Left lung (tissue), 10 donors: ENCODE measurements around the gene GRID1. TPM values are rescaled to one million over a fixed set of nuclear protein-coding genes. Genes with fewer than 3 reads are reported as not detected.
"Not testable (repeated sequence)": the region's sequence is repeated elsewhere in the genome, so short reads cannot be mapped to it uniquely, and the experiment has no call there.

Source experiments
- ATAC-seq: fragments of 200-7000 bp; cut with Tn5 transposase; one replicate; pipeline ENCODE4 v1.9.1; 2020; ENCODE audit warnings: moderate library complexity
- DNase-seq, 4 donors: peaks; one replicate each; pipeline ENCODE4 v3.0.0-alpha.2; 2013 to 2020
- H3K27ac ChIP-seq, 2 donors: fragments of 200-600 bp; sonication (generic) in 1 of 2; one replicate each; pipeline versions ENCODE4 v1.5.0 to v1.8.0; 2020 to 2021
- H3K27me3 ChIP-seq, 2 donors: fragments of 200-600 bp; sonication (generic) in 1 of 2; one replicate each; pipeline versions ENCODE4 v1.5.0 to v1.8.0; 2020 to 2021
- H3K36me3 ChIP-seq, 2 donors: fragments of 200-600 bp; sonication (generic) in 1 of 2; one replicate each; pipeline versions ENCODE4 v1.5.0 to v1.8.0; 2020 to 2021
- H3K4me1 ChIP-seq, 2 donors: fragments of 200-600 bp; one replicate each; pipeline ENCODE4 v1.8.0; 2021
- H3K4me3 ChIP-seq, 2 donors: fragments of 200-600 bp; sonication (generic) in 1 of 2; one replicate each; pipeline versions ENCODE4 v1.5.0 to v1.8.0; 2020 to 2021; ENCODE audit warnings: mild to moderate bottlenecking in 1 of 2
- H3K9me3 ChIP-seq, 2 donors: fragments of 200-600 bp; sonication (generic) in 1 of 2; one replicate each; pipeline versions ENCODE4 v1.5.0 to v1.8.0; 2020 to 2021
- intact Hi-C, 2 donors: fragments of 100-400 bp; cut with DNase I; formaldehyde crosslinking; loops; one replicate each; pipeline versions ENCODE4 v1.11.2 to v1.14.2; 2022
- polyA plus RNA-seq, 6 donors: library from polyadenylated mRNA; unstranded; fragments of 120-200 nt; gene quantifications; one replicate each; pipeline ENCODE4 v1.2.1, GENCODE V29; 2013; ENCODE audit not compliant: insufficient read length in 6 of 6
- total RNA-seq, 2 donors: library from RNA; stranded (reverse); fragmentation: NEBNext Ultra II Directional; extraction: Animal tissue kit (Norgen Biotek cat#: 25700); gene quantifications; one replicate each; pipeline ENCODE4 v1.2.1, GENCODE V29; 2021
- TF ChIP-seq, protein P1 (sequence below), 2 donors: fragments of 200-600 bp; sonication (generic) in 1 of 2; IDR thresholded peaks; one replicate each; pipeline versions ENCODE4 v1.5.0 to v1.8.0; 2021; ENCODE audit warnings: antibody characterized with exemption in 2 of 2
- donor health status: DM: no; HTN: yes; CAD: no.
- donor health status: DM: no; HTN: no; CAD: no.

Gene GRID1
- total and polyA plus RNA-seq, 8 donors, result 0.81 to 2.6 (median 1.2) TPM

DNA sequence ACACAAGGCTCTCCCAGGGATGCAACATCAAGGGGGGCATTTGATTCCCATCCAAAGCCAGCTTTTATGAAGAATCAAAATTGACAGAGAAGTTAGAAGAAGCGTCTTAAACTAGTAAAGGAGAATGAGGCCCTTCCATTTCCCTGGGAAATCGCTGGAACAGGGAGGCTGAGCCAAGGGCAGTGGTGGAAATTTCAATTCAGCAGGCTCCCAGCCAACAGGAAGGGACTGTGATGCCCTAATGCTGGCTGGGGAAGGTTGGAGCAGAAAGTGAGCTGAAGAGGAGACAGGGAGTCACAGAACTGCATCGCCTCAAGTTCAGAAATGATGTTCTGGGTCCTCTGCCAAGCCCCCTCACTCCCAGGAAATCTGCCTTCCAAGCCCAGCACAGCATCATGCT lies 517.3 kb downstream of the GRID1 start:
- intact Hi-C loops, result no loop called here
- no peak for ATAC-seq
- no peaks in the 10 kb centered on the region for H3K36me3 ChIP-seq
- DNase-seq, result peak in 2 of 4 donors; percentile 1 to 5
- TF ChIP-seq, protein P1, sequence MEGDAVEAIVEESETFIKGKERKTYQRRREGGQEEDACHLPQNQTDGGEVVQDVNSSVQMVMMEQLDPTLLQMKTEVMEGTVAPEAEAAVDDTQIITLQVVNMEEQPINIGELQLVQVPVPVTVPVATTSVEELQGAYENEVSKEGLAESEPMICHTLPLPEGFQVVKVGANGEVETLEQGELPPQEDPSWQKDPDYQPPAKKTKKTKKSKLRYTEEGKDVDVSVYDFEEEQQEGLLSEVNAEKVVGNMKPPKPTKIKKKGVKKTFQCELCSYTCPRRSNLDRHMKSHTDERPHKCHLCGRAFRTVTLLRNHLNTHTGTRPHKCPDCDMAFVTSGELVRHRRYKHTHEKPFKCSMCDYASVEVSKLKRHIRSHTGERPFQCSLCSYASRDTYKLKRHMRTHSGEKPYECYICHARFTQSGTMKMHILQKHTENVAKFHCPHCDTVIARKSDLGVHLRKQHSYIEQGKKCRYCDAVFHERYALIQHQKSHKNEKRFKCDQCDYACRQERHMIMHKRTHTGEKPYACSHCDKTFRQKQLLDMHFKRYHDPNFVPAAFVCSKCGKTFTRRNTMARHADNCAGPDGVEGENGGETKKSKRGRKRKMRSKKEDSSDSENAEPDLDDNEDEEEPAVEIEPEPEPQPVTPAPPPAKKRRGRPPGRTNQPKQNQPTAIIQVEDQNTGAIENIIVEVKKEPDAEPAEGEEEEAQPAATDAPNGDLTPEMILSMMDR (IDR thresholded peaks at IDR 0.05), result no peak
- H3K27ac ChIP-seq, result no peak overlapping the region
- H3K4me1 ChIP-seq, result no peaks in the 10 kb centered on the region
- peaks cover 0 to 19% of the 10 kb centered on the region in 2 donors for H3K9me3 ChIP-seq
- no peak overlapping the region for H3K4me3 ChIP-seq
- H3K27me3 ChIP-seq, result no peaks in the 10 kb centered on the region

DNA sequence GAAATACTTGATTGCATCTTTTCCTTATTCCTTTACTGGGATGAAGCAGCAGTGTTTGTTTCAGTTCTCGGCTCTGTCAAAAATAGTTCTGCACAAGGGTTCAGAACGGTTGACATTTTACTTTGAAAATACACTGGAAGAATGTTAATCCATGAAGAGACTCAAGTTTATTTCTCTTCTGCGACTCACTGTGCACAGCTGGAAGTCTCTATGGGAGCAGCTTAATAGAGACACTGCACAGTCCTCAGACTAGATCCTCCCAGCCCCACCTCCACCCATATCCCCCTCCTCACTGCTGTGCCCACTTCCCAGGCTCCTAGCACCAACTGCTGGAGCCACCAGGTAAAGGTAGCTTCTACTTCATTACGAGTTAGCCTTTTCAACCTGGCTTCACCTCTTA lies 517.8 kb downstream of the GRID1 start:
- no peak overlapping the region for H3K27ac ChIP-seq
- H3K27me3 ChIP-seq, result no peaks in the 10 kb centered on the region
- H3K4me1 ChIP-seq, result no peaks in the 10 kb centered on the region
- peaks cover 0 to 19% of the 10 kb centered on the region in 2 donors for H3K9me3 ChIP-seq
- DNase-seq, result no peak
- no peak for ATAC-seq
- H3K4me3 ChIP-seq, result no peak overlapping the region
- H3K36me3 ChIP-seq, result no peaks in the 10 kb centered on the region
- TF ChIP-seq, protein P1 (IDR thresholded peaks at IDR 0.05), result no peak
- intact Hi-C loops, result no loop called here

- intact Hi-C loops, result no loop called here
- no peak overlapping the region for H3K27ac ChIP-seq
- no peaks in the 10 kb centered on the region for H3K36me3 ChIP-seq
- H3K27me3 ChIP-seq, result no peaks in the 10 kb centered on the region
- no peak for DNase-seq
- TF ChIP-seq, protein P1 (IDR thresholded peaks at IDR 0.05), result no peak
- no peak overlapping the region for H3K4me3 ChIP-seq
- no peaks in the 10 kb centered on the region for H3K4me1 ChIP-seq
- no peak for ATAC-seq
- H3K9me3 ChIP-seq, result peaks cover 0 to 14% of the 10 kb centered on the region in 2 donors
Measured at GRCh38 chr10:85847085-85847484, 519.5 kb downstream of the GRID1 start.

DNA sequence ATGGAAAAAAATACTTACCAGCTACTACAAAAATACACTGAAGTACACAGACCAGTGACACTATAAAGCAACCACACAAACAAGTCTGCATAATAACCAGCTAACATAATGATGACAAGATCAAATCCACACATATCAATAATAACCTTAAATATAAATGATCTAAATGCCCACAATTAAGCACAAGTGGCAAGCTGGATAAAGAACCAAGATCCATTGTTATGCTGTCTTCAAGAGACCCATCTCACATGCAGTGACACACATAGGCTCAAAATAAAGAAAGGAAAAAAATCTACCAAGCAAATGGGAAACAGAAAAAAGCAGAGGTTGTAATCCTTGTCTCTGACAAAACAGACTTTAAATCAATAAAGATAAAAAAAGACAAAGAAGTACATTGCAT lies 527.9 kb downstream of the GRID1 start:
- H3K4me1 ChIP-seq, H3K27me3 ChIP-seq, DNase-seq, H3K27ac ChIP-seq, H3K36me3 ChIP-seq, ATAC-seq, H3K4me3 ChIP-seq, intact Hi-C loops: not testable (repeated sequence)
- H3K9me3 ChIP-seq, result peaks cover 0 to 59% of the 10 kb centered on the region in 2 donors

DNA sequence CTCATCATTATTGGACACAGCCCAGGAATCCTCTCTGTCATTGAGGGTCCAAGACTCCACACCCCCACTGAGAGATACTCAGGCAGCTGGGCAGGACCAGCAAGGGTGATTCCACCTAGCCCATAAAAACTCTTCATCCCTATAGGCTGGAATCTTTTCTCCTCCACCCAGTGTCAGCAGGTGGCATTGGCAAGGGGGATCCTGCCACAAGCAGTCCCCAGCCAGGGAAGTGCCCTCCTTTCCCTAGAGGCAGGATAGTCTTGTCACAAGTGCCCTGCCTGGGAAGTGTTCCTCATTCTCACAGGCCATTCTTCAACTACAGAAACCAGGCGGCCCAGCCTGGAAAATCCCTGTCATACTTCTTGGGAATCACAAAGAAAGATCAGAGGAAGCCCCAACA lies 533.6 kb downstream of the GRID1 start:
- ATAC-seq (no peak), DNase-seq (no peak)
- Histone ChIP-seq H3K4me3 (no peak overlapping the region), H3K36me3 (no peaks in the 10 kb centered on the region), H3K27me3 (no peaks in the 10 kb centered on the region), H3K27ac (no peak overlapping the region), H3K4me1 (no peaks in the 10 kb centered on the region), H3K9me3 (peaks cover 0 to 33% of the 10 kb centered on the region in 2 donors)
- intact Hi-C loops, result no loop called here
- TF ChIP-seq, protein P1 (IDR thresholded peaks at IDR 0.05), result no peak

GRCh38 chr10:85831422-85831821 lies 535.2 kb downstream of the GRID1 start:
- Histone ChIP-seq H3K27me3 (no peaks in the 10 kb centered on the region), H3K36me3 (no peaks in the 10 kb centered on the region), H3K9me3 (peaks cover 0 to 18% of the 10 kb centered on the region in 2 donors), H3K4me1 (no peaks in the 10 kb centered on the region), H3K27ac (no peak overlapping the region), H3K4me3 (no peak overlapping the region)
- TF ChIP-seq, protein P1 (IDR thresholded peaks at IDR 0.05), result no peak
- intact Hi-C loops, result no loop called here
- no peak for ATAC-seq
- no peak for DNase-seq
